HG03520 (cell line): Measurements from ENCODE around the gene FUT8.
"Not testable (repeated sequence)": the region's sequence is repeated elsewhere in the genome, so short reads cannot be mapped to it uniquely, and the experiment has no call there.

Experiments used
- ATAC-seq: cut with Tn5 transposase; IDR thresholded peaks from one replicate; pipeline ENCODE4 v1.9.1; 2021; ENCODE audit warnings: mild to moderate bottlenecking, moderate library complexity; ENCODE audit not compliant: unreplicated experiment

The FUT8 gene

GRCh38 chr14:65604936-65605335, 192.4 kb downstream of the FUT8 start:
- ATAC-seq: no peak

- ATAC-seq: no peak
These were observed 193.9 kb downstream of the FUT8 start for GRCh38 chr14:65606460-65606859.

- ATAC-seq: no peak
These were observed 200.7 kb downstream of the FUT8 start for GRCh38 chr14:65613131-65613650.

- no peak for ATAC-seq
These were observed 206.5 kb downstream of the FUT8 start for GRCh38 chr14:65618996-65619395.

GRCh38 chr14:65620195-65620594, 207.7 kb downstream of the FUT8 start:
- ATAC-seq: no peak

- no peak for ATAC-seq
These were observed 210.2 kb downstream of the FUT8 start for GRCh38 chr14:65622703-65623102.

GRCh38 chr14:65623759-65624158, 211.2 kb downstream of the FUT8 start:
- no peak for ATAC-seq

- ATAC-seq: no peak
These were observed 214.8 kb downstream of the FUT8 start for GRCh38 chr14:65627315-65627714.

GRCh38 chr14:65628664-65629063, 216.1 kb downstream of the FUT8 start:
- ATAC-seq: no peak

- no peak for ATAC-seq
These were observed 218.5 kb downstream of the FUT8 start for GRCh38 chr14:65631040-65631439.

- ATAC-seq: no peak
These were observed 220.0 kb downstream of the FUT8 start for GRCh38 chr14:65632487-65632886.

GRCh38 chr14:65633666-65634065, 221.1 kb downstream of the FUT8 start:
- not testable (repeated sequence) for ATAC-seq

- ATAC-seq: peak; percentile 60
These were observed 225.2 kb downstream of the FUT8 start for GRCh38 chr14:65637780-65638179.

- no peak for ATAC-seq
These were observed 226.7 kb downstream of the FUT8 start for GRCh38 chr14:65639216-65639615.

GRCh38 chr14:65650826-65651225, 238.3 kb downstream of the FUT8 start:
- ATAC-seq: no peak

GRCh38 chr14:65656554-65656953, 244.0 kb downstream of the FUT8 start:
- ATAC-seq: no peak

GRCh38 chr14:65658202-65658601, 245.7 kb downstream of the FUT8 start:
- no peak for ATAC-seq

- no peak for ATAC-seq
These were observed 249.3 kb downstream of the FUT8 start for GRCh38 chr14:65661865-65662264.

- ATAC-seq: no peak
These were observed 251.9 kb downstream of the FUT8 start for GRCh38 chr14:65664436-65664835.

- no peak for ATAC-seq
These were observed 264.0 kb downstream of the FUT8 start for GRCh38 chr14:65676361-65677014.

GRCh38 chr14:65685572-65685971, 273.0 kb downstream of the FUT8 start:
- no peak for ATAC-seq

- ATAC-seq: no peak
These were observed 274.2 kb downstream of the FUT8 start for GRCh38 chr14:65686761-65687160.

- ATAC-seq: no peak
These were observed 276.5 kb downstream of the FUT8 start for GRCh38 chr14:65689070-65689469.
